GM19452 (cell line): ENCODE measurements around the gene PROB1.

Experiments
- ATAC-seq: cut with Tn5 transposase; IDR thresholded peaks from one replicate; pipeline ENCODE4 v1.9.1; 2021; ENCODE audit not compliant: unreplicated experiment

PROB1 gene

GRCh38 chr5:139341689-139342422 lies 53.0 kb downstream of the PROB1 start, which contains the start of gene PAIP2:
Gene PAIP2 (plus strand): TSS chr5:139341854. CDS start chr5:139363785, 21,931 bp downstream.
- peak; percentile 93 for ATAC-seq

GRCh38 chr5:139341187-139341688 lies 53.7 kb downstream of the PROB1 start:
- no peak for ATAC-seq
